Measurements from ENCODE around the gene ALG14.

The ALG14 gene

GRCh38 chr1:94958081-94958480 lies 114.7 kb downstream of the ALG14 start:
- Histone ChIP-seq H3F3A (ENCODE audit: control insufficient read depth, insufficient read depth) (no peaks in the 10 kb centered on the region), H3K4me3 (ENCODE audit: low read length) (no peak overlapping the region), H3K4me1 (ENCODE audit: control insufficient read depth, low read length) (peaks cover 21% of the 10 kb centered on the region)

DNA sequence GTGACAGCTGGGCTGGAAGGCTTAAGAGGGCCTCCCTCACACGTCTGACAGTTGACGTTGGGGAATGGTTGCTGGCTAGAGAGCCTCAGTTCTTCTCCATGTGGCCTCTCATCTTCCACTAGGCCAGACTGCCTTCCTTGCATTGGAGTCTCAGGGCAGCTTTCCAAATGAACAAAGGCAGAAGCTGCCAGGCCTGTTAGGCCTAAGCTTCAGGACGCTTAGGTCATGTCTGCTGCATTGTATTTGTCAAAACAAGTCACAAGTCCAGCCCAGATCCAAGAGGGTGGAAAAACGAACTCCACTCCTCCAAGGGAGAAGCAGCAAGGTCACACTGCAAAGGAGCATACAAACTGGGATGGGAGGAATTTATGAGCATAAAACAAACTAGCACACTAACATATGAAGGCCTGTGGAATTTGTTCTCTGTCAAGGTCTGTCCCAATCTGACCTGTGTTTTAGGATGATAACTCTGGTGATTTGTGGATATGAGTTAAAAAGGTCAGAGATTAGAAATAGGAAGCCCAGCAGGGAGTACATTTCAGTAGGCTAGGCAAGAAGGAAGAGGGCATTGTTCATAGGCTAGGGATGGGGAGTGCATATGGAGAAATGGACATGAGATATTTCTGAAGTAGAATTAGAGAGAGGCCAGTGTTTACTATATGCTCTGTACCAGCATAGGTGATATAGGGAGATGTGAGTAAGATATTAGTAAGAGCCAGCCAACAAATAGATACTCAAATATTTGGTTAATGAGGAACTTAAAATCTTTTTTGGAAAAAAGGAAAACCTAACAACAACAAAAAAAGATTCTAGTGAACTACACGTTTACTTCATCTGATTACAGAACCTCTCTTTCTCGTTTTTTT lies 116.8 kb downstream of the ALG14 start:
- Histone ChIP-seq H3K27me3 (ENCODE audit: control insufficient read depth, low read length) (no peaks in the 10 kb centered on the region), H3K9me3 (ENCODE audit: control insufficient read depth, insufficient read depth, low read length) (no peaks in the 10 kb centered on the region), H3K36me3 (ENCODE audit: control insufficient read depth, low read length) (no peaks in the 10 kb centered on the region), H3K4me2 (ENCODE audit: low read length) (no peak overlapping the region), H4K20me1 (ENCODE audit: control insufficient read depth, insufficient read depth, low read depth, low read length) (no peaks in the 10 kb centered on the region), H3K4me1 (ENCODE audit: control insufficient read depth, low read length) (peaks cover under 1% of the 10 kb centered on the region), H3K79me2 (ENCODE audit: control insufficient read depth, low read length) (no peaks in the 10 kb centered on the region), H3K9me2 (replicated peaks; ENCODE audit: control insufficient read depth, low read length) (no peaks in the 10 kb centered on the region), H3K27ac (ENCODE audit: low read depth, low read length) (no peak overlapping the region), H3F3A (ENCODE audit: control insufficient read depth, insufficient read depth) (no peaks in the 10 kb centered on the region), H3K4me3 (ENCODE audit: low read length) (no peak overlapping the region)
- TF ChIP-seq EZH2phosphoT487 (IDR thresholded peaks at IDR 0.05; ENCODE audit: borderline replicate concordance, low read length) (no peak), CTCF (IDR thresholded peaks at IDR 0.05; ENCODE audit: low read depth, low read length, poor library complexity, severe bottlenecking) (no peak)

More at GRCh38 chr1:94958081-94958480, 114.7 kb downstream of the ALG14 start:
- no peaks in the 10 kb centered on the region for H3K9me3 ChIP-seq (ENCODE audit: control insufficient read depth, insufficient read depth, low read length)
- H3K9me2 ChIP-seq (replicated peaks; ENCODE audit: control insufficient read depth, low read length), result no peaks in the 10 kb centered on the region
- no peak overlapping the region for H3K4me2 ChIP-seq (ENCODE audit: low read length)
- no peaks in the 10 kb centered on the region for H3K36me3 ChIP-seq (ENCODE audit: control insufficient read depth, low read length)
- no peak overlapping the region for H3K27ac ChIP-seq (ENCODE audit: low read depth, low read length)
- no peaks in the 10 kb centered on the region for H3K79me2 ChIP-seq (ENCODE audit: control insufficient read depth, low read length)
- TF ChIP-seq EZH2phosphoT487 (IDR thresholded peaks at IDR 0.05; ENCODE audit: borderline replicate concordance, low read length) (no peak), CTCF (IDR thresholded peaks at IDR 0.05; ENCODE audit: low read depth, low read length, poor library complexity, severe bottlenecking) (no peak)
- no peaks in the 10 kb centered on the region for H4K20me1 ChIP-seq (ENCODE audit: control insufficient read depth, insufficient read depth, low read depth, low read length)
- H3K27me3 ChIP-seq (ENCODE audit: control insufficient read depth, low read length), result no peaks in the 10 kb centered on the region

DNA sequence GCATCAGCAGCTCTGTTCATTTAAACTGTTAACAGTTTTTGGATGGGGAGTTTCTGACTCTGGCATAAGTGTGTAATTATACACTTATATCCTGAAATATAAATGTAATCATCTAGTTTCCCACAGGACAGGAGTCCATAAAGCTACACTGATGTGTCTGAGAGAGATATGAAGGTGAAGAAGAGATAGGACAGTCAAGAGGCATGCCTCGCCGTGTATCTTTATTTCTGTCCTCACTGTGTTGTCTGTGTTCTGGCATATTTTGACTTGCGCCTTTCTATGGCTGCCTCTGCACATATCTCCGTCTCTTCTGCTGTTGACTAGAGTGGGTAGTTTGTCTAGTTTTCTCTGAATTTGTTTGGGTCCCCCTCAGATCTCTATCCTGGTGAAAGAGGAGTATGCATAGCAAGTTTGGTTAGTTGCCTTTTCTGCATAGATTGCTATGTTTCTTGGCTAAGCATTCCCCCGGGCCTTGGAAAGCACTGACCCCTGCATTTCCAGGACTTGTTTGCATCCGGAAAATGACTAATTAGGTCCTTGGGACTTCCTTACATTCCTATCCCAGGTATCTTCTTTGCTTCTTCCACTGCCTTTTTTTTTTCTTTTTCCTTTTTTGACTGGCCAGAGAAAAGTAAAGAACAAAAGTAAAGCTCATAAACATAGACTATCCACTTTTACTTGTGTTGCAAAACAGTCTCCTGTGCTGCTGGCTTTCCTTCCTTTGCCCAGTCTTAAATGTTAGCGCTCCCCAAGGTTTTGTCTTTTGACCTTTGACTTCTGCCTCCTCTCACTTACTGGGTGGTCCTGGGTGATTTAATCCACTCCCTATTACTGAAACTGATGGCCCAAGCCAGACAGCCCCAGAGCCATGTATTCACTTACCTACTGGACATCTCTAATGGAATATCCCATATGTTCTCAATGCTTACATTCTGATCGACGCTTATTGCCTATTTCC lies 118.2 kb downstream of the ALG14 start:
- H3K4me3 ChIP-seq (ENCODE audit: low read length), result no peak overlapping the region
- no peaks in the 10 kb centered on the region for H3K9me3 ChIP-seq (ENCODE audit: control insufficient read depth, insufficient read depth, low read length)
- H3K27me3 ChIP-seq (ENCODE audit: control insufficient read depth, low read length), result no peaks in the 10 kb centered on the region
- H3K4me1 ChIP-seq (ENCODE audit: control insufficient read depth, low read length), result no peaks in the 10 kb centered on the region
- H3K9me2 ChIP-seq (replicated peaks; ENCODE audit: control insufficient read depth, low read length), result no peaks in the 10 kb centered on the region
- no peaks in the 10 kb centered on the region for H4K20me1 ChIP-seq (ENCODE audit: control insufficient read depth, insufficient read depth, low read depth, low read length)
- no peaks in the 10 kb centered on the region for H3K79me2 ChIP-seq (ENCODE audit: control insufficient read depth, low read length)
- TF ChIP-seq CTCF (IDR thresholded peaks at IDR 0.05; ENCODE audit: low read depth, low read length, poor library complexity, severe bottlenecking), result no peak
- no peak for TF ChIP-seq EZH2phosphoT487 (IDR thresholded peaks at IDR 0.05; ENCODE audit: borderline replicate concordance, low read length)
- no peak overlapping the region for H3K27ac ChIP-seq (ENCODE audit: low read depth, low read length)
- no peaks in the 10 kb centered on the region for H3F3A ChIP-seq (ENCODE audit: control insufficient read depth, insufficient read depth)
- no peak overlapping the region for H3K4me2 ChIP-seq (ENCODE audit: low read length)
- H3K36me3 ChIP-seq (ENCODE audit: control insufficient read depth, low read length), result no peaks in the 10 kb centered on the region

Measured in DOHH2 (cell line).